GM06990 (cell line): ENCODE measurements around the gene SEZ6L.

Source experiments
- DNase-seq: peaks from one replicate; pipeline ENCODE4 v3.0.0-alpha.2; 2011; ENCODE audit not compliant: insufficient read length; ENCODE audit errors: extremely low read depth
- H3K27me3 ChIP-seq: replicated peaks from 2 replicates; pipeline ENCODE4 v1.6.0; 2011; ENCODE audit warnings: low read length; ENCODE audit not compliant: control insufficient read depth, insufficient read depth
- H3K36me3 ChIP-seq: 2 replicates; pipeline ENCODE4 v1.5.1; 2011; ENCODE audit warnings: low read length; ENCODE audit not compliant: control insufficient read depth, insufficient read depth
- H3K4me3 ChIP-seq: replicated peaks from 2 replicates; pipeline ENCODE4 v1.5.1; 2011; ENCODE audit warnings: low read depth, mild to moderate bottlenecking, control low read depth, low read length
- TF ChIP-seq, protein P1 (sequence below): IDR thresholded peaks from 2 replicates; pipeline ENCODE4 v1.5.1; 2011; ENCODE audit warnings: low read length, control low read depth, mild to moderate bottlenecking, inconsistent platforms; ENCODE audit not compliant: insufficient read depth, poor library complexity, severe bottlenecking

SEZ6L gene

GRCh38 chr22:26374391-26375026, 205.2 kb downstream of the SEZ6L start:
- no peak for DNase-seq
- no peaks in the 10 kb centered on the region for H3K36me3 ChIP-seq
- H3K27me3 ChIP-seq, result no peaks in the 10 kb centered on the region
- H3K4me3 ChIP-seq, result no peak overlapping the region
- TF ChIP-seq, protein P1, sequence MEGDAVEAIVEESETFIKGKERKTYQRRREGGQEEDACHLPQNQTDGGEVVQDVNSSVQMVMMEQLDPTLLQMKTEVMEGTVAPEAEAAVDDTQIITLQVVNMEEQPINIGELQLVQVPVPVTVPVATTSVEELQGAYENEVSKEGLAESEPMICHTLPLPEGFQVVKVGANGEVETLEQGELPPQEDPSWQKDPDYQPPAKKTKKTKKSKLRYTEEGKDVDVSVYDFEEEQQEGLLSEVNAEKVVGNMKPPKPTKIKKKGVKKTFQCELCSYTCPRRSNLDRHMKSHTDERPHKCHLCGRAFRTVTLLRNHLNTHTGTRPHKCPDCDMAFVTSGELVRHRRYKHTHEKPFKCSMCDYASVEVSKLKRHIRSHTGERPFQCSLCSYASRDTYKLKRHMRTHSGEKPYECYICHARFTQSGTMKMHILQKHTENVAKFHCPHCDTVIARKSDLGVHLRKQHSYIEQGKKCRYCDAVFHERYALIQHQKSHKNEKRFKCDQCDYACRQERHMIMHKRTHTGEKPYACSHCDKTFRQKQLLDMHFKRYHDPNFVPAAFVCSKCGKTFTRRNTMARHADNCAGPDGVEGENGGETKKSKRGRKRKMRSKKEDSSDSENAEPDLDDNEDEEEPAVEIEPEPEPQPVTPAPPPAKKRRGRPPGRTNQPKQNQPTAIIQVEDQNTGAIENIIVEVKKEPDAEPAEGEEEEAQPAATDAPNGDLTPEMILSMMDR, result no peak

DNA sequence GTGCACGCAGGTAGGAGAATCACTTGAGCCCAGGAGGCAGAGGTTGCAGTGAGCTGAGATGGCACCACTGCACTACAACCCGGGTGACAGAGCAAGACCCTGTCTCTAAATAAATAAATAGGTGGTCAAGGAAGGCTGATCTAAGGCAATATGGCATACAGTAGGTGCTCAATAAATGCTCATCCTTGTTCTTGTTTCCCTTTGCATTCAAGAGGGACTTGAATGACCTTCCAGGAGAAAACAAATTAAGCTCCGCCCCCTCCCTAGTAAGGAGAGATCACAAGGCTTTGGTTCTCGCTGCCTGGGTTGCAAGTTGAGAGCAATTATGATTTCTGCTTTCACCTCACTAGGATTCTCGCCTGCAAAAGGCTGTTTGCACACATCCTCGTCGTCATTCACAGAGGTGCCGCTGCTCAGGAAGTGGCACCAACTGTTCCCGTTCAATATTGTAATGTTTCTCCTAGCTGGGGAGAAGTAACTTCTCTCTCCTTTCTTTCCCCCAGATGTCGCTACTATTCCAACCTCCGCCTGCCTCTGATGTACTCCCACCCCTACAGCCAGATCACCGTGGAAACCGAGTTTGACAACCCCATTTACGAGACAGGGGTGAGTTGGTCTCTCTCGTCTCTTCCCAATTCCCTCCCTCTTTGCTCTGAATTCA, 208.0 kb downstream of the SEZ6L start:
- DNase-seq, result no peak
- H3K36me3 ChIP-seq, result no peaks in the 10 kb centered on the region
- TF ChIP-seq, protein P1, result no peak
- H3K4me3 ChIP-seq, result no peak overlapping the region
- H3K27me3 ChIP-seq, result no peaks in the 10 kb centered on the region; the same call in 1 of the 2 replicates

GRCh38 chr22:26380072-26380830, 211.0 kb downstream of the SEZ6L start:
- DNase-seq, result no peak
- no peaks in the 10 kb centered on the region for H3K36me3 ChIP-seq
- no peaks in the 10 kb centered on the region; the same call in none of the 2 replicates for H3K27me3 ChIP-seq
- no peak overlapping the region for H3K4me3 ChIP-seq
- TF ChIP-seq, protein P1, result no peak

DNA sequence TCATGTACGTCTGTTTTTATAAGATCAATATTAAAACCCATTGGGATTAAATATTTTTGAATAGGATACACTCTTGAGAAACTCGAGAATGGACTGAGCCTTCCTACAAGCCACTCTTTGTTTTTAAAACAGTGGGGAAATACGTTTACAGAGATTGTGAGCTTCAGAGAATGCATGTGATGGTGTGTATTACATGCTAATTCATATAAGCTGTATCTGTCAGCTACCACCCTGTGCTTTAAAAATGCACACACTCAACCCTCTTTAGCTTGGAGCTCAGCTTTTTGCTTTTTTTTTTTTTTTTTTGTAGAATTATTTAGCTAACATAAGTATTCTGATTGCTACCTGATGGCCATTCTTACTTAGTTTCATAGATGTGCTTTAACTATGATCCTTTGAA, 213.5 kb downstream of the SEZ6L start:
- Histone ChIP-seq H3K4me3 (no peak overlapping the region), H3K27me3 (no peaks in the 10 kb centered on the region; the same call in none of the 2 replicates)
- TF ChIP-seq, protein P1, result no peak

DNA sequence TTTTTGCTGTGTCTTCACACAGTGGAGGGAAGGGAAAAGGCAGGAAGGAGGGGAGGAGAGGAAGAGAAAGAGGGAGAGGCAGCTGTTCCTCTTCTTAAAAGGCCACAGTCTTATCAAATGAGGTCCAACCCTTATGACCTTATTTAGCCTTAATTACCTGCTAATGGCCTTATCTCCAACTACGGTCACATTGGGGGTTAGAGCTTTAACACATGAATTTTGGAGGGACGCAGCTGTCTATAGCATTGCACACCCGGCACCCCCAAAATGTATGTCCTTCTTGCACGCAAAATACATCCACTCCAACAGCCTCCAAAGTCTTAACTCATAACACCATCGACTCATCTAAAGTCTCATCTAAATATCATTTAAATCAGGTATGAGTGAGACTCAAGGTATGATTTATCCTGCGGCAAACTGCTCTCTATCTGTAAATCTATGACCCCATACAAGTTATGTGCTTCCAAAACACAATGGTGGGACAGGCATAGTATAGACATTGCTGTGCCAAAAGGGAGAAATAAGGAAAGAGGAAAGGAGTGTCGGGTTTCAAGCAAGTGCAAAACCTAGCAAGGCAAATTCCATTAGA, 214.8 kb downstream of the SEZ6L start:
- H3K4me3 ChIP-seq, result no peak overlapping the region
- no peaks in the 10 kb centered on the region; the same call in none of the 2 replicates for H3K27me3 ChIP-seq
- DNase-seq, result no peak
- no peaks in the 10 kb centered on the region for H3K36me3 ChIP-seq
- TF ChIP-seq, protein P1, result no peak

More for the DNA sequence above, 213.5 kb downstream of the SEZ6L start:
- no peak for DNase-seq
- H3K36me3 ChIP-seq, result no peaks in the 10 kb centered on the region
